Liver (tissue), 3 donors: ENCODE data around the gene CHST3.

Source experiments
- JUND ChIP-seq, 2 donors: IDR thresholded peaks; 2 replicates each; pipeline ENCODE4 v1.6.1; 2016; ENCODE audit warnings: antibody characterized with exemption in 2 of 2
- MAX ChIP-seq: IDR thresholded peaks from 2 replicates; pipeline ENCODE4 v1.6.1; 2016; ENCODE audit warnings: antibody characterized with exemption
- RAD21 ChIP-seq, 2 donors: IDR thresholded peaks; 2 replicates each; pipeline ENCODE4 v1.6.1; 2016; ENCODE audit warnings: antibody characterized with exemption in 2 of 2, mild to moderate bottlenecking in 2 of 2
- RXRA ChIP-seq, 2 donors: IDR thresholded peaks; 2 replicates each; pipeline ENCODE4 v1.6.1; 2017 to 2018; ENCODE audit warnings: antibody characterized with exemption in 2 of 2, mild to moderate bottlenecking in 1 of 2
- SP1 ChIP-seq: IDR thresholded peaks from 2 replicates; pipeline ENCODE4 v1.6.1; 2018; ENCODE audit warnings: antibody characterized with exemption, mild to moderate bottlenecking
- TF ChIP-seq, protein P1 (sequence below): fragments of 150-350 bp; IDR thresholded peaks from 2 replicates; pipeline ENCODE4 v1.5.1; 2017; ENCODE audit warnings: improper control_type of control experiment, low read depth, low read length; ENCODE audit not compliant: missing input control
- TF ChIP-seq, protein P2 (sequence below): IDR thresholded peaks from 2 replicates; pipeline ENCODE4 v1.6.1; 2016; ENCODE audit warnings: antibody characterized with exemption
- TF ChIP-seq, protein P3 (sequence below): IDR thresholded peaks from 2 replicates; pipeline ENCODE4 v1.6.1; 2016; ENCODE audit warnings: antibody characterized with exemption, mild to moderate bottlenecking
- TF ChIP-seq, protein P4 (sequence below): IDR thresholded peaks from 2 replicates; pipeline ENCODE4 v1.6.1; 2016; ENCODE audit warnings: antibody characterized with exemption
- donor health status: healthy.
- donor health status: healthy.

GRCh38 chr10:71972746-71973695 is 8.8 kb downstream of the CHST3 start:
- TF ChIP-seq, protein P1, sequence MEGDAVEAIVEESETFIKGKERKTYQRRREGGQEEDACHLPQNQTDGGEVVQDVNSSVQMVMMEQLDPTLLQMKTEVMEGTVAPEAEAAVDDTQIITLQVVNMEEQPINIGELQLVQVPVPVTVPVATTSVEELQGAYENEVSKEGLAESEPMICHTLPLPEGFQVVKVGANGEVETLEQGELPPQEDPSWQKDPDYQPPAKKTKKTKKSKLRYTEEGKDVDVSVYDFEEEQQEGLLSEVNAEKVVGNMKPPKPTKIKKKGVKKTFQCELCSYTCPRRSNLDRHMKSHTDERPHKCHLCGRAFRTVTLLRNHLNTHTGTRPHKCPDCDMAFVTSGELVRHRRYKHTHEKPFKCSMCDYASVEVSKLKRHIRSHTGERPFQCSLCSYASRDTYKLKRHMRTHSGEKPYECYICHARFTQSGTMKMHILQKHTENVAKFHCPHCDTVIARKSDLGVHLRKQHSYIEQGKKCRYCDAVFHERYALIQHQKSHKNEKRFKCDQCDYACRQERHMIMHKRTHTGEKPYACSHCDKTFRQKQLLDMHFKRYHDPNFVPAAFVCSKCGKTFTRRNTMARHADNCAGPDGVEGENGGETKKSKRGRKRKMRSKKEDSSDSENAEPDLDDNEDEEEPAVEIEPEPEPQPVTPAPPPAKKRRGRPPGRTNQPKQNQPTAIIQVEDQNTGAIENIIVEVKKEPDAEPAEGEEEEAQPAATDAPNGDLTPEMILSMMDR, result no peak
- TF ChIP-seq, protein P2, sequence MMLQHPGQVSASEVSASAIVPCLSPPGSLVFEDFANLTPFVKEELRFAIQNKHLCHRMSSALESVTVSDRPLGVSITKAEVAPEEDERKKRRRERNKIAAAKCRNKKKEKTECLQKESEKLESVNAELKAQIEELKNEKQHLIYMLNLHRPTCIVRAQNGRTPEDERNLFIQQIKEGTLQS, result no peak
- TF ChIP-seq, protein P3, sequence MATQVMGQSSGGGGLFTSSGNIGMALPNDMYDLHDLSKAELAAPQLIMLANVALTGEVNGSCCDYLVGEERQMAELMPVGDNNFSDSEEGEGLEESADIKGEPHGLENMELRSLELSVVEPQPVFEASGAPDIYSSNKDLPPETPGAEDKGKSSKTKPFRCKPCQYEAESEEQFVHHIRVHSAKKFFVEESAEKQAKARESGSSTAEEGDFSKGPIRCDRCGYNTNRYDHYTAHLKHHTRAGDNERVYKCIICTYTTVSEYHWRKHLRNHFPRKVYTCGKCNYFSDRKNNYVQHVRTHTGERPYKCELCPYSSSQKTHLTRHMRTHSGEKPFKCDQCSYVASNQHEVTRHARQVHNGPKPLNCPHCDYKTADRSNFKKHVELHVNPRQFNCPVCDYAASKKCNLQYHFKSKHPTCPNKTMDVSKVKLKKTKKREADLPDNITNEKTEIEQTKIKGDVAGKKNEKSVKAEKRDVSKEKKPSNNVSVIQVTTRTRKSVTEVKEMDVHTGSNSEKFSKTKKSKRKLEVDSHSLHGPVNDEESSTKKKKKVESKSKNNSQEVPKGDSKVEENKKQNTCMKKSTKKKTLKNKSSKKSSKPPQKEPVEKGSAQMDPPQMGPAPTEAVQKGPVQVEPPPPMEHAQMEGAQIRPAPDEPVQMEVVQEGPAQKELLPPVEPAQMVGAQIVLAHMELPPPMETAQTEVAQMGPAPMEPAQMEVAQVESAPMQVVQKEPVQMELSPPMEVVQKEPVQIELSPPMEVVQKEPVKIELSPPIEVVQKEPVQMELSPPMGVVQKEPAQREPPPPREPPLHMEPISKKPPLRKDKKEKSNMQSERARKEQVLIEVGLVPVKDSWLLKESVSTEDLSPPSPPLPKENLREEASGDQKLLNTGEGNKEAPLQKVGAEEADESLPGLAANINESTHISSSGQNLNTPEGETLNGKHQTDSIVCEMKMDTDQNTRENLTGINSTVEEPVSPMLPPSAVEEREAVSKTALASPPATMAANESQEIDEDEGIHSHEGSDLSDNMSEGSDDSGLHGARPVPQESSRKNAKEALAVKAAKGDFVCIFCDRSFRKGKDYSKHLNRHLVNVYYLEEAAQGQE, result no peak
- TF ChIP-seq MAX (no peak), RXRA (IDR thresholded peaks at IDR 0.05) (no peak), RAD21 (IDR thresholded peaks at IDR 0.05) (no peak), SP1 (no peak), JUND (IDR thresholded peaks at IDR 0.05) (no peak)
- TF ChIP-seq, protein P4, sequence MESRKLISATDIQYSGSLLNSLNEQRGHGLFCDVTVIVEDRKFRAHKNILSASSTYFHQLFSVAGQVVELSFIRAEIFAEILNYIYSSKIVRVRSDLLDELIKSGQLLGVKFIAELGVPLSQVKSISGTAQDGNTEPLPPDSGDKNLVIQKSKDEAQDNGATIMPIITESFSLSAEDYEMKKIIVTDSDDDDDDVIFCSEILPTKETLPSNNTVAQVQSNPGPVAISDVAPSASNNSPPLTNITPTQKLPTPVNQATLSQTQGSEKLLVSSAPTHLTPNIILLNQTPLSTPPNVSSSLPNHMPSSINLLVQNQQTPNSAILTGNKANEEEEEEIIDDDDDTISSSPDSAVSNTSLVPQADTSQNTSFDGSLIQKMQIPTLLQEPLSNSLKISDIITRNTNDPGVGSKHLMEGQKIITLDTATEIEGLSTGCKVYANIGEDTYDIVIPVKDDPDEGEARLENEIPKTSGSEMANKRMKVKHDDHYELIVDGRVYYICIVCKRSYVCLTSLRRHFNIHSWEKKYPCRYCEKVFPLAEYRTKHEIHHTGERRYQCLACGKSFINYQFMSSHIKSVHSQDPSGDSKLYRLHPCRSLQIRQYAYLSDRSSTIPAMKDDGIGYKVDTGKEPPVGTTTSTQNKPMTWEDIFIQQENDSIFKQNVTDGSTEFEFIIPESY, result no peak
